HG03039 (cell line): ENCODE measurements around the gene KIZ.

Source experiments
- ATAC-seq: cut with Tn5 transposase; IDR thresholded peaks from one replicate; pipeline ENCODE4 v1.9.1; 2021; ENCODE audit warnings: mild to moderate bottlenecking, moderate library complexity; ENCODE audit not compliant: unreplicated experiment

The KIZ gene

GRCh38 chr20:21174516-21175239, 48.8 kb downstream of the KIZ start:
- ATAC-seq: no peak

- no peak for ATAC-seq
Measured at GRCh38 chr20:21175433-21175832, 49.6 kb downstream of the KIZ start.

- no peak for ATAC-seq
Measured at GRCh38 chr20:21177767-21178166, 51.9 kb downstream of the KIZ start.

GRCh38 chr20:21179757-21180156, 53.9 kb downstream of the KIZ start:
- no peak for ATAC-seq

- ATAC-seq: no peak
Measured at GRCh38 chr20:21180248-21180647, 54.4 kb downstream of the KIZ start.

GRCh38 chr20:21181028-21181427, 55.1 kb downstream of the KIZ start:
- ATAC-seq: no peak

GRCh38 chr20:21182832-21183563, 57.1 kb downstream of the KIZ start:
- ATAC-seq: no peak

- no peak for ATAC-seq
Measured at GRCh38 chr20:21183722-21184121, 57.8 kb downstream of the KIZ start.

- ATAC-seq: no peak
Measured at GRCh38 chr20:21184819-21185218, 58.9 kb downstream of the KIZ start.

GRCh38 chr20:21185849-21186248, 60.0 kb downstream of the KIZ start:
- ATAC-seq: no peak

GRCh38 chr20:21189761-21190523, 64.1 kb downstream of the KIZ start:
- no peak for ATAC-seq

GRCh38 chr20:21190869-21191268, 65.0 kb downstream of the KIZ start:
- no peak for ATAC-seq

GRCh38 chr20:21191839-21192238, 66.0 kb downstream of the KIZ start:
- no peak for ATAC-seq

GRCh38 chr20:21202259-21202658, 76.4 kb downstream of the KIZ start:
- ATAC-seq: no peak

- ATAC-seq: no peak
Measured at GRCh38 chr20:21203088-21203656, 77.3 kb downstream of the KIZ start.

- no peak for ATAC-seq
Measured at GRCh38 chr20:21206584-21206983, 80.7 kb downstream of the KIZ start.

GRCh38 chr20:21208999-21209398, 83.1 kb downstream of the KIZ start:
- no peak for ATAC-seq

GRCh38 chr20:21209668-21210067, 83.8 kb downstream of the KIZ start:
- ATAC-seq: no peak

- ATAC-seq: no peak
Measured at GRCh38 chr20:21213691-21214090, 87.8 kb downstream of the KIZ start.

GRCh38 chr20:21214431-21214830, 88.5 kb downstream of the KIZ start:
- no peak for ATAC-seq

GRCh38 chr20:21219686-21220085, 93.8 kb downstream of the KIZ start:
- no peak for ATAC-seq
